Activated CD8-positive, alpha-beta memory T cell treated with anti-CD3 and anti-CD28 coated beads, Interleukin-2, amount 50 U/mL, for 24 hours (primary cell): ENCODE data around the gene MCOLN1.

Source experiments
- DNase-seq: peaks from one replicate; pipeline ENCODE4 v3.0.0-alpha.2; 2020; ENCODE audit errors: extremely low read depth

Gene MCOLN1

GRCh38 chr19:7502552-7502951 is 19.9 kb upstream of the MCOLN1 start:
- DNase-seq, result no peak

- DNase-seq, result no peak
Measured at GRCh38 chr19:7504684-7505083, 17.7 kb upstream of the MCOLN1 start.

GRCh38 chr19:7505288-7505681 is 17.1 kb upstream of the MCOLN1 start:
- no peak for DNase-seq

GRCh38 chr19:7505682-7506384 is 16.6 kb upstream of the MCOLN1 start:
- DNase-seq, result no peak

- DNase-seq, result no peak
Measured at GRCh38 chr19:7506385-7507328, 15.8 kb upstream of the MCOLN1 start.

- DNase-seq, result no peak
Measured at GRCh38 chr19:7507884-7508283, 14.5 kb upstream of the MCOLN1 start.

- DNase-seq, result no peak
Measured at GRCh38 chr19:7509625-7510024, 12.8 kb upstream of the MCOLN1 start.

GRCh38 chr19:7512400-7512851 is 10.0 kb upstream of the MCOLN1 start:
- no peak for DNase-seq

- no peak for DNase-seq
Measured at GRCh38 chr19:7513809-7514642, 8.4 kb upstream of the MCOLN1 start.

GRCh38 chr19:7515110-7515644 is 7.2 kb upstream of the MCOLN1 start:
- DNase-seq, result no peak

- no peak for DNase-seq
Measured at GRCh38 chr19:7515645-7516151, 6.7 kb upstream of the MCOLN1 start, which contains the start of gene ZNF358. Gene ZNF358 (plus strand): TSS chr19:7516103. CDS start chr19:7519243, 3,140 bp downstream.

GRCh38 chr19:7516333-7516732 is 6.1 kb upstream of the MCOLN1 start:
- DNase-seq, result no peak

- DNase-seq, result no peak
Measured at GRCh38 chr19:7516878-7517277, 5.5 kb upstream of the MCOLN1 start.

- DNase-seq, result no peak
Measured at GRCh38 chr19:7519361-7520130, 2.9 kb upstream of the MCOLN1 start.

- DNase-seq, result no peak
Measured at GRCh38 chr19:7520131-7521051, 2.0 kb upstream of the MCOLN1 start.

- no peak for DNase-seq
Measured at GRCh38 chr19:7521551-7522071, 813 bp upstream of the MCOLN1 start.

- DNase-seq, result no peak
Measured at GRCh38 chr19:7522923-7523667, 671 bp downstream of the MCOLN1 start.

- no peak for DNase-seq
Measured at GRCh38 chr19:7524523-7524922, 2.1 kb downstream of the MCOLN1 start.
